ENCODE results near the gene PPARA. TPM values are rescaled to one million over a fixed set of nuclear protein-coding genes. Genes with fewer than 3 reads are reported as not detected.

The PPARA gene
- total and polyA plus RNA-seq, 9 of the 15 experiments (the other 6 are each of a cell fraction or from before 2014, with no cell fraction given), result 0.64 to 5.3 (median 3.5) TPM

- no peak for TF ChIP-seq CREB3L1 (IDR thresholded peaks at IDR 0.05; ENCODE audit: borderline replicate concordance, low read depth)
- TF ChIP-seq BRCA1 (IDR thresholded peaks at IDR 0.05), result no peak
- no peak for TF ChIP-seq BRCA1 (CRISPR knock-in tag; IDR thresholded peaks at IDR 0.05)
- TF ChIP-seq PPARD (CRISPR knock-in tag; IDR thresholded peaks at IDR 0.05), result no peak
- no peak for TF ChIP-seq PCBP1 (IDR thresholded peaks at IDR 0.05; ENCODE audit: low read depth, low read length, poor library complexity, severe bottlenecking)
- TF ChIP-seq TBL1XR1 (IDR thresholded peaks at IDR 0.05; ENCODE audit: low read length in 2 of 2), result no peak
- no peak for TF ChIP-seq HMGXB4 (CRISPR knock-in tag; IDR thresholded peaks at IDR 0.05)
- no peak for TF ChIP-seq MAFG (tag; conservative IDR thresholded peaks at IDR 0.05)
- no peak for TF ChIP-seq SAP30 (IDR thresholded peaks at IDR 0.05; ENCODE audit: borderline replicate concordance, insufficient read depth, low read depth, low read length, poor library complexity, severe bottlenecking)
- TF ChIP-seq ARID3A (IDR thresholded peaks at IDR 0.05; ENCODE audit: borderline replicate concordance, low read depth, low read length), result no peak
- TF ChIP-seq ZNF316 (IDR thresholded peaks at IDR 0.05), result no peak
- no peak for TF ChIP-seq ZNF561 (CRISPR knock-in tag; conservative IDR thresholded peaks at IDR 0.05)
- no peak for TF ChIP-seq ZNF174 (CRISPR knock-in tag; IDR thresholded peaks at IDR 0.05)
- TF ChIP-seq CHD2 (IDR thresholded peaks at IDR 0.05; ENCODE audit: low read depth, low read length), result no peak
- no peak for TF ChIP-seq ZMIZ1 (IDR thresholded peaks at IDR 0.05; ENCODE audit: low read depth in 2 of 2, low read length in 2 of 2)
- TF ChIP-seq UBTF (IDR thresholded peaks at IDR 0.05; ENCODE audit: borderline replicate concordance in 1 of 2, low read depth in 2 of 2, low read length in 2 of 2), result no peak
These were observed 12.1 kb upstream of the PPARA start (continued) for GRCh38 chr22:46138058-46138797.

All from K562 (cell line).